A673 (cell line): Measurements from ENCODE around the gene FKBP2. TPM values are rescaled to one million over a fixed set of nuclear protein-coding genes. Genes with fewer than 3 reads are reported as not detected.

ENCODE experiments used
- BruUV-seq: library from RNA; stranded (reverse); fragments of 400-500 nt; replicated peaks from 2 replicates; lab custom pipeline; 2021; lab: Mats Ljungman, UMichigan
- CTCF ChIA-PET: fragments of 300-600 bp; sonication (Branson Sonifier 250); formaldehyde crosslinking; loops from one replicate; lab custom pipeline; 2022; ENCODE audit warnings: antibody characterized with exemption; lab: Charles Lee
- POLR2A ChIA-PET: fragments of 300-600 bp; sonication (Branson Sonifier 250); formaldehyde crosslinking; loops from one replicate; lab custom pipeline; 2022; ENCODE audit warnings: antibody characterized with exemption; ENCODE audit not compliant: low non-redundant PET; lab: Charles Lee
- DNase-seq: peaks from one replicate; pipeline ENCODE4 v3.0.0-alpha.2; 2015; ENCODE audit warnings: low spot score
- H3K27ac ChIP-seq: fragments of 200-600 bp; sonication (generic); 2 replicates; pipeline ENCODE4 v1.5.1; 2016; ENCODE audit warnings: mixed run types, low read depth, mild to moderate bottlenecking, mixed read lengths, antibody characterized with exemption, low read length; ENCODE audit not compliant: poor library complexity, severe bottlenecking
- H3K27me3 ChIP-seq: fragments of 200-600 bp; sonication (generic); replicated peaks from 2 replicates; pipeline ENCODE4 v1.6.1; 2017; ENCODE audit warnings: mixed run types, low read depth, mild to moderate bottlenecking, mixed read lengths, antibody characterized with exemption, low read length; ENCODE audit not compliant: insufficient read depth, poor library complexity
- H3K36me3 ChIP-seq: fragments of 200-600 bp; sonication (generic); 2 replicates; pipeline ENCODE4 v1.6.1; 2016; ENCODE audit warnings: mixed run types, mild to moderate bottlenecking, mixed read lengths, antibody characterized with exemption, low read length; ENCODE audit not compliant: insufficient read depth, poor library complexity, severe bottlenecking
- H3K4me1 ChIP-seq: fragments of 200-600 bp; sonication (generic); 2 replicates; pipeline ENCODE4 v1.6.1; 2017; ENCODE audit warnings: mixed run types, mild to moderate bottlenecking, mixed read lengths, antibody characterized with exemption, low read length; ENCODE audit not compliant: insufficient read depth, poor library complexity, severe bottlenecking
- H3K4me3 ChIP-seq: fragments of 200-600 bp; sonication (generic); 2 replicates; pipeline ENCODE4 v1.5.1; 2016; ENCODE audit warnings: low read depth, mixed run types, mild to moderate bottlenecking, mixed read lengths, low read length; ENCODE audit not compliant: poor library complexity, severe bottlenecking
- H3K9me3 ChIP-seq: fragments of 200-600 bp; sonication (generic); 2 replicates; pipeline ENCODE4 v1.6.1; 2016; ENCODE audit warnings: mixed run types, low read depth, mild to moderate bottlenecking, mixed read lengths, antibody characterized with exemption, low read length; ENCODE audit not compliant: poor library complexity, severe bottlenecking
- EZH2 ChIP-seq: fragments of 200-600 bp; sonication (generic); IDR thresholded peaks from 2 replicates; pipeline ENCODE4 v1.6.1; 2017; ENCODE audit warnings: borderline replicate concordance, low read depth, mild to moderate bottlenecking, mixed read lengths, antibody characterized with exemption, low read length; ENCODE audit not compliant: poor library complexity, severe bottlenecking
- intact Hi-C: fragments of 100-400 bp; cut with micrococcal nuclease; formaldehyde crosslinking; loops from one replicate; pipeline ENCODE4 v1.10.0; 2022; ENCODE audit not compliant: unreplicated experiment
- total RNA-seq: library from RNA; stranded (reverse); gene quantifications from 2 replicates; pipeline ENCODE4 v1.2.3, GENCODE V29; 2021
- TF ChIP-seq, protein P1 (sequence below): fragments of 300-800, 200-600 bp; sonication (generic); conservative IDR thresholded peaks from 2 replicates; pipeline ENCODE4 v1.5.1; 2017; ENCODE audit warnings: low read depth, mild to moderate bottlenecking, antibody characterized with exemption, low read length, moderate library complexity, mixed read lengths

FKBP2 gene
- total RNA-seq, 1 experiment from 2014 or later, result 57.5 TPM

DNA sequence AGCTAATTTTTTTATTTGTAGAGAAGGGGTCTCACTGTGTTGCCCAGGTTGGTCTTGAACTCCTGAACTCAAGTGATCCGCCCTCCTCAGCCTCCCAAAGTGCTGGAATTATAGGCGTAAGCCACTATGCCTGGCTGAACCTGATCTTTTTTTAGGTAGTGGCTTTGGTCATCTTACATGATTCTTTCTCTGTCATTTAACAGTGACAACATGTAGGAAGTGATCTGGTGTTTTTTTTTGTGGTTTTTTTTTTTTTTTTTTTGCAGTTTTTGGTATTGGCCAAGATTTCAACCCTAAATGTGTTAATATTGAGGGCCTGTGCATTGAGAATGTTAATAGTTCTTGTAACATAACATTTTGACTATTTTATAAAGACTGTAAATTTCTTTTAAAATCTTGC, 42.4 kb upstream of the FKBP2 start:
- Histone ChIP-seq H3K4me3 (no peak overlapping the region), H3K27me3 (no peaks in the 10 kb centered on the region), H3K4me1 (no peaks in the 10 kb centered on the region), H3K36me3 (peaks cover 99% of the 10 kb centered on the region), H3K27ac (no peak overlapping the region), H3K9me3 (no peaks in the 10 kb centered on the region)
- BruUV-seq, result no TSS peak
- DNase-seq, result no peak
- no peak for TF ChIP-seq EZH2
- TF ChIP-seq, protein P1, sequence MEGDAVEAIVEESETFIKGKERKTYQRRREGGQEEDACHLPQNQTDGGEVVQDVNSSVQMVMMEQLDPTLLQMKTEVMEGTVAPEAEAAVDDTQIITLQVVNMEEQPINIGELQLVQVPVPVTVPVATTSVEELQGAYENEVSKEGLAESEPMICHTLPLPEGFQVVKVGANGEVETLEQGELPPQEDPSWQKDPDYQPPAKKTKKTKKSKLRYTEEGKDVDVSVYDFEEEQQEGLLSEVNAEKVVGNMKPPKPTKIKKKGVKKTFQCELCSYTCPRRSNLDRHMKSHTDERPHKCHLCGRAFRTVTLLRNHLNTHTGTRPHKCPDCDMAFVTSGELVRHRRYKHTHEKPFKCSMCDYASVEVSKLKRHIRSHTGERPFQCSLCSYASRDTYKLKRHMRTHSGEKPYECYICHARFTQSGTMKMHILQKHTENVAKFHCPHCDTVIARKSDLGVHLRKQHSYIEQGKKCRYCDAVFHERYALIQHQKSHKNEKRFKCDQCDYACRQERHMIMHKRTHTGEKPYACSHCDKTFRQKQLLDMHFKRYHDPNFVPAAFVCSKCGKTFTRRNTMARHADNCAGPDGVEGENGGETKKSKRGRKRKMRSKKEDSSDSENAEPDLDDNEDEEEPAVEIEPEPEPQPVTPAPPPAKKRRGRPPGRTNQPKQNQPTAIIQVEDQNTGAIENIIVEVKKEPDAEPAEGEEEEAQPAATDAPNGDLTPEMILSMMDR, result no peak
- CTCF ChIA-PET, result no interaction called here
- POLR2A ChIA-PET, result no interaction called here
- intact Hi-C loops, result no loop called here

DNA sequence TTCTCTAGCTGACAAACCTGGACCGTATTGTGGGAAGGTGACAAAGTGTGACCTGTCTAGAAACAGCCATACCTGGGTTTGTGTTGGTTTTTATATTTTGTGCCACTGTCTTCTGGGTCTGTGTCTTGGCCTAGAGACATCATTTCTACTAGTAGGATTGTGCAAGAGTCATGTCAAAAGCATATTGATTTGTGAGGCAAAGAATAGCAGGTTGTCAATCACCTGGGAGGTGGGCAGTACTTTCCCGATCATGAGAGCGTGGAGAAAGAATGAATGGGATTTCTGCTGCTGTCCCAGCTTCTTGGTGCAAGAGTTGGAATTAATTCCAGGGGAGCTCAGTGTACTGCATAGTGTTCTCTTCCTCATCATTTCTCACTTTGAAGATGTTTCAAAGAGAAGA, 39.4 kb upstream of the FKBP2 start:
- peaks cover 88% of the 10 kb centered on the region for H3K36me3 ChIP-seq
- intact Hi-C loops, result no loop called here
- peaks cover 29% of the 10 kb centered on the region for H3K4me1 ChIP-seq
- no peak for TF ChIP-seq EZH2
- TF ChIP-seq, protein P1, result no peak
- POLR2A ChIA-PET, result no interaction called here
- CTCF ChIA-PET, result interaction anchor here (0.6 kb wide), 1 partner anchor 100 kb away, joined by 6 read pairs; no protein-coding TSS in a partner anchor
- no peak for DNase-seq
- no peak overlapping the region for H3K27ac ChIP-seq
- no peak overlapping the region for H3K4me3 ChIP-seq
- BruUV-seq, result no TSS peak
- no peaks in the 10 kb centered on the region for H3K9me3 ChIP-seq
- H3K27me3 ChIP-seq, result no peaks in the 10 kb centered on the region

- no peak for DNase-seq
- Histone ChIP-seq H3K9me3 (no peaks in the 10 kb centered on the region), H3K4me1 (peaks cover 44% of the 10 kb centered on the region), H3K4me3 (no peak overlapping the region), H3K27ac (peak overlapping the region; percentile 74), H3K27me3 (no peaks in the 10 kb centered on the region), H3K36me3 (peaks cover 74% of the 10 kb centered on the region)
- TF ChIP-seq, protein P1, result no peak
- TF ChIP-seq EZH2, result no peak
- POLR2A ChIA-PET, result no interaction called here
- BruUV-seq, result no TSS peak
- CTCF ChIA-PET, result no interaction called here
- intact Hi-C loops, result no loop called here
Measured at GRCh38 chr11:64202992-64203391, 37.9 kb upstream of the FKBP2 start.
